Pancreas (tissue), 10 donors: ENCODE results near the gene KIFC3. TPM values are rescaled to one million over a fixed set of nuclear protein-coding genes. Genes with fewer than 3 reads are reported as not detected.

Experiments
- ATAC-seq, 4 donors: fragments of 200-7000 bp; cut with Tn5 transposase; one replicate each; pipeline versions ENCODE4 v1.8.0 to v1.9.1; 2020; ENCODE audit warnings: mild to moderate bottlenecking in 4 of 4, moderate library complexity in 4 of 4
- DNase-seq, 6 donors: peaks; one replicate each; pipeline ENCODE4 v3.0.0-alpha.2; 2020
- FAIRE-seq: peaks from 2 replicates; lab custom pipeline; 2012; peaks lifted over from hg19 to GRCh38; lab: Jason Lieb, UNC
- H3K27ac ChIP-seq, 4 donors: fragments of 200-600 bp; sonication (generic); 1 replicate in 3 of 4; 2 replicates in 1 of 4; pipeline versions ENCODE4 v1.5.0 to v1.8.0; 2020
- H3K27me3 ChIP-seq, 4 donors: fragments of 200-600 bp; one replicate each; pipeline ENCODE4 v1.8.0; 2021
- H3K36me3 ChIP-seq, 3 donors: fragments of 200-600 bp; sonication (generic) in 1 of 3; one replicate each; pipeline versions ENCODE4 v1.5.0 to v1.8.0; 2020 to 2021
- H3K4me1 ChIP-seq, 3 donors: fragments of 200-600 bp; one replicate each; pipeline ENCODE4 v1.8.0; 2021
- H3K4me3 ChIP-seq, 4 donors: fragments of 200-600 bp; sonication (generic) in 2 of 4; one replicate each; pipeline versions ENCODE4 v1.5.0 to v1.8.0; 2020 to 2021
- H3K9me3 ChIP-seq, 4 donors: fragments of 200-600 bp; one replicate each; pipeline ENCODE4 v1.8.0; 2021
- CTCF ChIP-seq, 4 donors: fragments of 200-600 bp; sonication (generic) in 3 of 4; IDR thresholded peaks; one replicate each; pipeline versions ENCODE4 v1.5.0 to v1.8.0; 2021; ENCODE audit warnings: antibody characterized with exemption in 4 of 4
- WGBS, 2 donors: extraction: QIAGEN DNeasy Blood & Tissue Kit; methylation state at CpG; one replicate each; pipeline ENCODE4 v1.1.7; 2013; 5-methylcytosine and 5-hydroxymethylcytosine counted together
- intact Hi-C, 3 donors: fragments of 100-400 bp; cut with DNase I; formaldehyde crosslinking; loops; one replicate each; pipeline versions ENCODE4 v1.11.1 to v1.14.2; 2022
- polyA plus RNA-seq, 2 donors: library from polyadenylated mRNA; stranded (reverse); fragments of 200-250 nt; gene quantifications; one replicate each; pipeline ENCODE4 v1.2.3, GENCODE V29; 2013
- total RNA-seq, 6 donors: library from RNA; stranded (reverse); fragmentation: NEBNext Ultra II Directional in 4 of 6; extraction: Animal tissue kit (Norgen Biotek cat#: 25700) in 4 of 6; gene quantifications; one replicate each; pipeline versions ENCODE4 v1.2.1 to v1.2.4, GENCODE V29; 2021 to 2023
- donor health status: healthy with polysubstance abuse.
- donor health status: DM: no; HTN: no; CAD: no; lungs with moderate emphysema.
- donor health status: DM: no; HTN: no; CAD: no.
- donor health status: control.
- donor health status: control.
- donor health status: Bipolar disorder and iron deficiency.
- donor health status: DM: yes; HTN: yes; CAD: no.
- donor health status: DM: no; HTN: no; CAD: no.
- donor health status: DM: no; HTN: no; CAD: no.
- donor health status: DM: yes; HTN: yes; CAD: no.

KIFC3 gene
- total and polyA plus RNA-seq, 8 donors = 33.8 to 284 (median 61.1) TPM

DNA sequence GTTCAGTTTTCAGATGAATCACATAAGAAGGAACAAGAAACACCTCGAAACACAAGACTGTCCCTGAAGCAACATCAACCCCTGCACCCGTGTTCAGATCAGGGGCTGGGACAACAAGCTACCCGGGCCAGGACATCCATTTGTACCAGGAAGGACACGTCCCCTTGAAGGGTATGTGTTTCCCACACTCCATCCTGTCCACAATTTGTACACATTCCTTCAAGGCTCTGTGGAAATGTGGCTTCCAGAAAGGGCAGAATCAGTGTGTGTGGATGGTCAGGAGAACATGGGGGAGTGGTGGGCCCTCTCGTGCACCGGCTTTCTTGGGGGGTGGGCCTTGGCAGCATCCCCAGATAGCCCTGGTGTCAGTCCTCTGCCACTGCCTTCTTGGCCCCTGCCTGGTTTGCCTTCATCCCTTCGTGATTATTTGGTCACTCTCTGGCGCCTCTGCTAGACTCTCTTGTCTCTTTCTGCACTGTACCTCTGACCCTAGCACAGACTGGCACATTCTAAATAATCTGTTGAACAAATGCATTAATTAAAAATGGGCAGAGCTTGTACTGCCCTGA, 10.3 kb downstream of the KIFC3 start:
- TF ChIP-seq CTCF (IDR thresholded peaks at IDR 0.05) = no peak
- Histone ChIP-seq H3K4me1 (peaks cover 6 to 28% (median 15%) of the 10 kb centered on the region in 3 donors), H3K4me3 (no peak overlapping the region), H3K27me3 (no peaks in the 10 kb centered on the region), H3K9me3 (no peaks in the 10 kb centered on the region), H3K27ac (no peak overlapping the region), H3K36me3 (peaks cover 0 to 16% (median 0%) of the 10 kb centered on the region in 3 donors)
- FAIRE-seq (no peak), ATAC-seq (no peak), DNase-seq (peak in 1 of 6 donors; percentile 24)
- WGBS, 2 donors = 59 to 62% methylated on average over 8 of the region's 8 CpGs
- intact Hi-C loops = loop anchor here in 1 of 3 donors (10.0 kb wide), 1 partner anchor 73 kb away; no protein-coding TSS in a partner anchor

GRCh38 chr16:57791195-57791892, 10.9 kb downstream of the KIFC3 start:
- peaks cover 0 to 16% (median 0%) of the 10 kb centered on the region in 3 donors for H3K36me3 ChIP-seq
- no peaks in the 10 kb centered on the region for H3K27me3 ChIP-seq
- FAIRE-seq = no peak
- H3K27ac ChIP-seq = no peak overlapping the region
- H3K4me3 ChIP-seq = no peak overlapping the region
- no peaks in the 10 kb centered on the region for H3K9me3 ChIP-seq
- peaks cover 6 to 22% (median 9%) of the 10 kb centered on the region in 3 donors for H3K4me1 ChIP-seq
- peak in 3 of 4 donors; percentile 19 to 38 (median 34) for ATAC-seq
- TF ChIP-seq CTCF (IDR thresholded peaks at IDR 0.05) = no peak
- peak in 1 of 6 donors; percentile 23 for DNase-seq
- intact Hi-C loops = loop anchor here in 1 of 3 donors (10.0 kb wide), 1 partner anchor 73 kb away; no protein-coding TSS in a partner anchor
- 56 to 62% methylated on average over 13 of the region's 13 CpGs for WGBS, 2 donors

- 92 to 96% methylated on average over 12 of the region's 12 CpGs for WGBS, 2 donors
- peaks cover 0 to 22% (median 0%) of the 10 kb centered on the region in 3 donors for H3K36me3 ChIP-seq
- H3K4me3 ChIP-seq = no peak overlapping the region
- FAIRE-seq (no peak), DNase-seq (peak in 2 of 6 donors; percentile 20 to 57), ATAC-seq (no peak)
- intact Hi-C loops = no loop called here
- H3K9me3 ChIP-seq = no peaks in the 10 kb centered on the region
- no peak for TF ChIP-seq CTCF (IDR thresholded peaks at IDR 0.05)
- no peaks in the 10 kb centered on the region for H3K27me3 ChIP-seq
- no peak overlapping the region for H3K27ac ChIP-seq
- peaks cover 0 to 5% (median 0%) of the 10 kb centered on the region in 3 donors for H3K4me1 ChIP-seq
These were observed 13.3 kb downstream of the KIFC3 start for GRCh38 chr16:57788951-57789350.

- no peak overlapping the region for H3K27ac ChIP-seq
- H3K9me3 ChIP-seq = no peaks in the 10 kb centered on the region
- peak in 2 of 6 donors; percentile 32 to 72 for DNase-seq
- peaks cover 0 to 5% (median 0%) of the 10 kb centered on the region in 3 donors for H3K4me1 ChIP-seq
- ATAC-seq = no peak
- H3K4me3 ChIP-seq = no peak overlapping the region
- no peak for FAIRE-seq
- H3K36me3 ChIP-seq = peaks cover 0 to 22% (median 0%) of the 10 kb centered on the region in 3 donors
- WGBS, 2 donors = 78 to 81% methylated on average over 17 of the region's 17 CpGs
- no peaks in the 10 kb centered on the region for H3K27me3 ChIP-seq
- intact Hi-C loops = no loop called here
- no peak for TF ChIP-seq CTCF (IDR thresholded peaks at IDR 0.05)
These were observed 13.9 kb downstream of the KIFC3 start for GRCh38 chr16:57788252-57788841.
